Neuronal stem cell (in vitro differentiated cells): Measurements from ENCODE around the gene YARS1. TPM values are rescaled to one million over a fixed set of nuclear protein-coding genes. Genes with fewer than 3 reads are reported as not detected.
A peak's percentile ranks its signal among the peaks of the same experiment; 100 is the strongest.

ENCODE experiments used
- DNase-seq: peaks from one replicate; pipeline ENCODE4 v3.0.0-alpha.2; 2013; ENCODE audit warnings: low spot score
- H2AFZ ChIP-seq: one replicate; pipeline ENCODE4 v1.6.1; 2013; ENCODE audit warnings: mild to moderate bottlenecking, low read length, inconsistent platforms
- H2AK5ac ChIP-seq: 2 replicates; pipeline ENCODE4 v1.6.1; 2013; ENCODE audit warnings: low read depth, mild to moderate bottlenecking, inconsistent platforms, low read length, moderate library complexity, mixed read lengths
- H2BK120ac ChIP-seq: 2 replicates; pipeline ENCODE4 v1.6.1; 2013; ENCODE audit warnings: low read depth, mild to moderate bottlenecking, inconsistent platforms, low read length, moderate library complexity, mixed read lengths
- H2BK12ac ChIP-seq: one replicate; pipeline ENCODE4 v1.6.1; 2013; ENCODE audit warnings: low read length, inconsistent platforms
- H2BK15ac ChIP-seq: 2 replicates; pipeline ENCODE4 v1.6.1; 2013; ENCODE audit warnings: mild to moderate bottlenecking, low read length, inconsistent platforms, mixed read lengths
- H2BK5ac ChIP-seq: one replicate; pipeline ENCODE4 v1.6.1; 2013; ENCODE audit warnings: inconsistent platforms, mild to moderate bottlenecking, low read length, moderate library complexity
- H3K14ac ChIP-seq: one replicate; pipeline ENCODE4 v1.6.1; 2013; ENCODE audit warnings: low read length, inconsistent platforms
- H3K18ac ChIP-seq: 2 replicates; pipeline ENCODE4 v1.6.1; 2013; ENCODE audit warnings: low read length, inconsistent platforms
- H3K23ac ChIP-seq: 2 replicates; pipeline ENCODE4 v1.6.1; 2013; ENCODE audit warnings: low read depth, mild to moderate bottlenecking, mixed read lengths, low read length, inconsistent platforms; ENCODE audit not compliant: poor library complexity
- H3K27ac ChIP-seq: replicated peaks from 3 replicates; pipeline ENCODE4 v1.5.1; 2013; ENCODE audit warnings: low read length, inconsistent platforms
- H3K27me3 ChIP-seq, 3 experiments: 2 replicates each; pipeline ENCODE4 v1.6.1; 2013; ENCODE audit warnings: low read length in 3 of 3, mild to moderate bottlenecking in 2 of 3, inconsistent platforms in 1 of 3, low read depth in 1 of 3, mixed read lengths in 1 of 3, moderate library complexity in 1 of 3; ENCODE audit not compliant: control insufficient read depth in 3 of 3, insufficient read depth in 3 of 3
- H3K36me3 ChIP-seq, 2 donors: replicated peaks in 1 of 2; 2 replicates each; pipeline ENCODE4 v1.6.1; 2013; ENCODE audit warnings: low read length in 2 of 2; ENCODE audit not compliant: control insufficient read depth in 2 of 2, insufficient read depth in 2 of 2
- H3K4ac ChIP-seq: 2 replicates; pipeline ENCODE4 v1.6.1; 2013; ENCODE audit warnings: inconsistent platforms, mild to moderate bottlenecking, low read length, moderate library complexity
- H3K4me1 ChIP-seq, 2 donors: 1 replicate in 1 of 2; 2 replicates in 1 of 2; pipeline ENCODE4 v1.6.1; 2013; ENCODE audit warnings: low read length in 2 of 2, low read depth in 1 of 2; ENCODE audit not compliant: control insufficient read depth in 2 of 2, insufficient read depth in 1 of 2
- H3K4me2 ChIP-seq: one replicate; pipeline ENCODE4 v1.6.1; 2013; ENCODE audit warnings: mild to moderate bottlenecking, low read length, inconsistent platforms; ENCODE audit not compliant: insufficient read depth, poor library complexity, severe bottlenecking
- H3K4me3 ChIP-seq, 2 donors: 2 replicates each; pipeline ENCODE4 v1.5.1; 2013; ENCODE audit warnings: low read length in 2 of 2, mild to moderate bottlenecking in 2 of 2, inconsistent platforms in 1 of 2, moderate library complexity in 1 of 2
- H3K79me1 ChIP-seq: one replicate; pipeline ENCODE4 v1.6.1; 2013; ENCODE audit warnings: low read depth, mild to moderate bottlenecking, inconsistent platforms, low read length, moderate library complexity
- H3K9ac ChIP-seq: one replicate; pipeline ENCODE4 v1.6.1; 2013; ENCODE audit warnings: mild to moderate bottlenecking, low read depth, low read length, inconsistent platforms; ENCODE audit not compliant: poor library complexity
- H3K9me3 ChIP-seq, 2 donors: replicated peaks in 1 of 2; 2 replicates each; pipeline versions ENCODE3 to v1.6.1; 2013; ENCODE audit warnings: low read length in 2 of 2, mild to moderate bottlenecking in 2 of 2, inconsistent platforms in 1 of 2, low read depth in 1 of 2, mixed read lengths in 1 of 2, moderate library complexity in 1 of 2; ENCODE audit not compliant: control insufficient read depth in 2 of 2, insufficient read depth in 1 of 2
- H4K8ac ChIP-seq: one replicate; pipeline ENCODE4 v1.6.1; 2013; ENCODE audit warnings: low read depth, mild to moderate bottlenecking, inconsistent platforms, low read length, moderate library complexity
- H4K91ac ChIP-seq: one replicate; pipeline ENCODE4 v1.6.1; 2013; ENCODE audit warnings: low read length, low read depth, mild to moderate bottlenecking, inconsistent platforms; ENCODE audit not compliant: poor library complexity
- WGBS, 2 donors: extraction: QIAGEN DNeasy Blood & Tissue Kit; methylation state at CpG; one replicate each; pipeline ENCODE4 v1.1.7; 2013; ENCODE audit warnings: missing lambda C conversion rate in 2 of 2, mixed read lengths in 1 of 2; ENCODE audit not compliant: insufficient read length in 2 of 2, insufficient replicate concordance in 1 of 2; ENCODE audit errors: extremely low coverage in 2 of 2; 5-methylcytosine and 5-hydroxymethylcytosine counted together
- polyA plus RNA-seq, 2 experiments: library from polyadenylated mRNA; stranded (reverse); fragments of 200-250 nt; gene quantifications; one replicate each; pipeline ENCODE4 v1.2.3, GENCODE V29; 2013

The YARS1 gene
- 47.5 TPM for polyA plus RNA-seq (2013, experiment 1 of 2)
- polyA plus RNA-seq (2013, experiment 2 of 2) = 49.0 TPM

- Histone ChIP-seq H2BK5ac (peak within 1 kb of the TSS; percentile 100), H2BK15ac (peak within 1 kb of the TSS; percentile 100), H3K79me1 (peaks cover 4% of the 10 kb centered on the region), H3K9me3 (no peaks in the 10 kb centered on the region), H3K4ac (peak within 1 kb of the TSS; percentile 89), H3K27me3 (no peaks in the 10 kb centered on the region), H3K4me3 (peak within 1 kb of the TSS; percentile 95), H2AFZ (peak within 1 kb of the TSS; percentile 96), H3K27ac (peak within 1 kb of the TSS; percentile 100), H2AK5ac (peak within 1 kb of the TSS; percentile 92), H3K4me1 (peaks cover 4 to 5% of the 10 kb centered on the region in 2 donors), H3K9ac (peak within 1 kb of the TSS; percentile 100), H3K18ac (peak within 1 kb of the TSS; percentile 100), H4K91ac (peak within 1 kb of the TSS; percentile 97), H2BK12ac (no peak within 1 kb of the TSS), H3K4me2 (peak within 1 kb of the TSS; percentile 77), H3K36me3 (peaks cover 3 to 36% of the 10 kb centered on the region in 2 donors), H2BK120ac (peak within 1 kb of the TSS; percentile 98), H3K14ac (peak within 1 kb of the TSS; percentile 100), H3K23ac (peak within 1 kb of the TSS; percentile 99), H4K8ac (peak within 1 kb of the TSS; percentile 99)
- WGBS, 2 donors = no CpG with 5 or more reads among the region's 55 CpGs
- peak; percentile 98 for DNase-seq
These were observed at the start of gene YARS1, which contains the start of gene S100PBP for GRCh38 chr1:32817159-32817814. TSS of gene YARS1 (minus strand) at chr1:32817358. CDS start at chr1:32817244, 114 bp downstream. TSS of gene S100PBP (plus strand) at chr1:32817653. CDS start at chr1:32826100, 8,447 bp downstream.

- H3K27me3 ChIP-seq = peaks cover 0 to 8% (median 0%) of the 10 kb centered on the region in 3 experiments
- no peak overlapping the region for H2AK5ac ChIP-seq
- no peak overlapping the region for H3K27ac ChIP-seq
- no peak overlapping the region for H3K14ac ChIP-seq
- no peak overlapping the region for H3K23ac ChIP-seq
- no peak overlapping the region for H3K4me3 ChIP-seq
- no peak overlapping the region for H3K4ac ChIP-seq
- no peaks in the 10 kb centered on the region for H3K79me1 ChIP-seq
- no peak overlapping the region for H2AFZ ChIP-seq
- H3K18ac ChIP-seq = no peak overlapping the region
- peaks cover 3 to 4% of the 10 kb centered on the region in 2 donors for H3K4me1 ChIP-seq
- no peak overlapping the region for H2BK12ac ChIP-seq
- no CpG with 5 or more reads among the region's 3 CpGs for WGBS, 2 donors
- H2BK120ac ChIP-seq = no peak overlapping the region
- H4K91ac ChIP-seq = no peak overlapping the region
- no peak for DNase-seq
- no peak overlapping the region for H4K8ac ChIP-seq
- no peak overlapping the region for H2BK15ac ChIP-seq
- H2BK5ac ChIP-seq = no peak overlapping the region
- no peaks in the 10 kb centered on the region for H3K9me3 ChIP-seq
- H3K9ac ChIP-seq = no peak overlapping the region
- peaks cover 3 to 29% of the 10 kb centered on the region in 2 donors for H3K36me3 ChIP-seq
- H3K4me2 ChIP-seq = no peak overlapping the region
These were observed 48.7 kb upstream of the YARS1 start for GRCh38 chr1:32865639-32866405.

GRCh38 chr1:32864375-32865019 lies 47.3 kb upstream of the YARS1 start:
- no peaks in the 10 kb centered on the region for H3K79me1 ChIP-seq
- DNase-seq = no peak
- no peak overlapping the region for H3K4me3 ChIP-seq
- no peak overlapping the region for H2AK5ac ChIP-seq
- H3K9ac ChIP-seq = no peak overlapping the region
- H2AFZ ChIP-seq = no peak overlapping the region
- H3K36me3 ChIP-seq = peaks cover 3 to 38% of the 10 kb centered on the region in 2 donors
- H4K8ac ChIP-seq = no peak overlapping the region
- H2BK12ac ChIP-seq = no peak overlapping the region
- H3K23ac ChIP-seq = peak overlapping the region; percentile 33
- peak overlapping the region; percentile 21 for H3K18ac ChIP-seq
- H4K91ac ChIP-seq = no peak overlapping the region
- no peak overlapping the region for H3K27ac ChIP-seq
- no peak overlapping the region for H2BK120ac ChIP-seq
- no peak overlapping the region for H3K4ac ChIP-seq
- WGBS, 2 donors = no CpG with 5 or more reads among the region's 8 CpGs
- no peaks in the 10 kb centered on the region for H3K9me3 ChIP-seq
- H3K4me2 ChIP-seq = no peak overlapping the region
- H3K4me1 ChIP-seq = no peaks in the 10 kb centered on the region
- peaks cover 0 to 2% (median 0%) of the 10 kb centered on the region in 3 experiments for H3K27me3 ChIP-seq
- no peak overlapping the region for H2BK5ac ChIP-seq
- H3K14ac ChIP-seq = no peak overlapping the region
- no peak overlapping the region for H2BK15ac ChIP-seq
